Stimulated activated naive CD8-positive, alpha-beta T cell treated with anti-CD3 and anti-CD28 coated beads, Interleukin-15, Interleukin-2, amounts not matched to agents 100 U/mL and 50 U/mL, for 24 hours (primary cell): ENCODE measurements around the gene NR2F2.
A peak's percentile ranks its signal among the peaks of the same experiment; 100 is the strongest.

Experiments used
- ATAC-seq: fragments of 150-1000 bp; cut with Tn5 transposase; one replicate; pipeline ENCODE4 v1.10.0; 2021
- DNase-seq: peaks from one replicate; pipeline ENCODE4 v3.0.0; 2021

NR2F2 gene

DNA sequence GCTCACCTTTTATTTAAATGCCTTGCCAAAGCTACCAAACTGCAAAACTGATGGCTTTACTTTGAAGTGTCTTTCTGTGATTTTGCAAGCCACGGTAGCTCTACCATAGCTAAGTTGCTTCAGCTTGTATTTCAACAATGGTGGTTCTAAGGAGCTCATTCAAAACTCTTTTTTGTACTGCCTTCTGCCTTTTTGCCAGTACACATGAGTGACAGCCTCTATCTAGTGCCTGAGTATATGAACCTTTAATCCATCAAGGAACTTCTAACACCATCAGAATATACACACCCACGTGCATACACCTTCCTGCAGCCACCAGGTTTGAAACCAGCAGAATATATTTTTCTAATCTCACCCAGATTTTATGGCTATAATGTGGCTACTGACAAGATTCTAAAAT, 10.4 kb upstream of the NR2F2 start:
- no peak for ATAC-seq
- DNase-seq, result no peak

DNA sequence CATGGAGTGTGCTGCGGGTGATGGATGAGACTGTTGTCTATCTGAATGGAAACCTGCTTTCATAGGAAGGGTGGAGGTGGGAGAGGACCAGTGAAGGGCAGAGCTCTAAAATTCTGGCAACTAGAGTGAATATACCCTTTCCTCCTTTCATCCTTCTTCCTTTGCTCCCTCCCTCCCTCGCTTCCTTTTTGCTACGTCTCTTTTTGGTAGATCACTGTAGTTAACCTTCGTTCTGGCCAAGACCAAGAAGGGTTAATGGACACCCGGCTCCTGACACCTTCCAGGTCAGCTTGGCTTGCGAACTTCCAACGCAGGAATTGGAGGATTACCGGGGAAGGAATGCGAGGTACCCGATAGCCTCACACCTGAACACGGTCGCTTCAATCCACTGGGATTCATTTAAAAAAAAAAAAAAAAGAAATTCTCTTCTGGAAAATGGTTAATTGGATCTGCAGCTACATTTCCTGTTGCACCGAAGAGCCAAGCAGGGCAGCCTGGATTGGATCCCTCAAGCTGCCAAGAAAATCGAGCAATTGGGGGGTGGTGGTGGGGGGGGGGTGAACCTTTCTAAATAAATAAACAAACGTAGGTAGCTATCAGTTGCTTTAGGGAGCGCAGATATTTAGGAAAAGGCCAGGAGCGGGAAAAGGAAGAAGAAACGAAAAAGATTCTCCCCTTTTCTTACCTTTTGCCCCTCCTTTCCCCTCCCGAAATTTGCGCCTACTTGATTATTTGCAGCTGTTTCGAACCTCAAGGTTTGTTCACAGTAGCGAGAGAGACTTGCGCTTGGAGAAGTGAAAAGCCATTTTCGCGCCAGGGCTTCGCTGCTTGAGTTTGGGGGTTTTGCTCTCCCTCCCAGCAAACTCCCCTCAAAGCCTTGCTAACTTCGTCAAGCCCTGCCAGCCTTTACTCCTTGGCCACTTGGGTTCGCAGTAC, 9.5 kb upstream of the NR2F2 start:
- ATAC-seq (no peak), DNase-seq (no peak)

DNA sequence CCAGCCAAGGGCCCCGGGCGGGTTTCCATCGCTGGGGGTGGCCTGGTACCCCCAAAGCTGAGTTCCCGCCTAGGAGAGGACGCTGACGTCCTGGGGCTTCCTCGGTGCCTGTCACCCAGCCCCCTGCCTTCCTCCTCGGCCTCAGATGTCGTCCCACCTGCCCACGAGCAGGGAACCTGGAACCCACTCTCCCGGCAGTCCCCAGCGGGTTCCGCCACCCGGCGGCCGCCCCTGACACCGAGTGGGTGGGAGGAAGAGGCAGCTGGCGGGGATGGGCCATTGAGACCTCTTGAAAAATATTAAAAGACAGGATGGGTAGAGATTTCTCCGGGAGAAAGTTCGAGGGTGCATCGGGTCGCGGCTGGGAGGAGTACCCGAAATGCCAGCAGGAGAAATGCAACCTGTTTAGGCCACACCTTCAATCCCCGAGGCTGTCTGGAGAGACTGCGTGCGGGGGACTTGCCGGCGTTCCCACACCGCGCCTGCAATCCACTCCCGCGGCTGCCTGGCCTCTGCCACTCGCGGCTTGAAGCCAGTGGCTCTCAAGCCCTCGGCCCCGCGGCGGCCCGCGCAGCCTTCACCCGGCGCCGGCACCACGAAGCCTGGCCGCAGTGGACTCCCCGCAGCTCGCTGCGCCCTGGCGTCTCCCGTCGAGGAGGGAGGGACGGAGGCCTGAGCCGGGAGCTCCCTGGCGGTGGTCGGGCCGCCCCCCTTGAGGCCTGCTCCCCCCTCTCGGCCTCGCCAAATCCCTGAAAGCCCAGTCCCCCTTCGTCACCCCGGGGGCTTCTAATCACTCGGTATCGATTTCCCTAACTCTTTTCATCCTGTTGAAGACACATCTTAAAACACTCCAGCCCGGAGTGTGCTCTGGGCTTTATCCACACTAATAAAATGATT, 8.6 kb upstream of the NR2F2 start:
- ATAC-seq (no peak), DNase-seq (no peak)

DNA sequence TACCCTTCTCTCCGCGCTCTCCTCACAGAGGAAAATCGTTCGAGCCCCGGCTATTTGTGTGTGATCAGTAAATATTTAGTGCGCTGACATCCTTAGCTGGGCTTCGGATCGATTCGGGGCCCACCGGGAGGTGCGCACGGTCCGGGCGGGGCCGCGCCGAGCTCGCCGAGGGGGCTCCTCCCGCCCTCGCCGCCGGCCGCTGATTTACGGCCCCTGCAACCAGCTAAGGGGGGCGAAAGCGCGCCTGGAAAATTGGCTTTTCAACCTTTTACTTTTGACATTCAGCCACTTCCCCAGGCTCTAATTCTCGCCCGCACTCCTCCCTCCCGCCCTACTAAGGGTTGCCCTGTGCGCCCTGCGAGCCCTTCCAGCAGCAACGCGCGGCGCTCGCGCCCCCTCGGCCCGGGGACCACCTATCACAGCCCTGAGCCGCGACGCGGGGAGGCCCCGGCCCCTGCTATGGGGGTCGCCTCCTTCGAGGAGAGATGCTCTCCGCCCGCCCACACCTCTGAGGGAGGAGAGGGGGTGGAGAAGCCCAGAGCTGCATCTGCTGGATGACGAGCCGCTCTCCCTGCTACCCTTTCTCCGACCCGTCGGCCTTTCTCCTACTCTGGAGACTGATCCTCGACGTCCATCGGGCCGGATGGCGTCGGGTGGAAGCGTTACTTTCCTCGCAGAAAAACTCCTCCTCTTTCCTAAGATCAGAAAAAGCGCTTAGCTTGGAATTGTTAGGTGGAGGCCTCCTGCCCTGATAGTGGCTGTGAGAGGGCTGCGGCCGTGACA, 7.8 kb upstream of the NR2F2 start:
- ATAC-seq (no peak), DNase-seq (no peak)

DNA sequence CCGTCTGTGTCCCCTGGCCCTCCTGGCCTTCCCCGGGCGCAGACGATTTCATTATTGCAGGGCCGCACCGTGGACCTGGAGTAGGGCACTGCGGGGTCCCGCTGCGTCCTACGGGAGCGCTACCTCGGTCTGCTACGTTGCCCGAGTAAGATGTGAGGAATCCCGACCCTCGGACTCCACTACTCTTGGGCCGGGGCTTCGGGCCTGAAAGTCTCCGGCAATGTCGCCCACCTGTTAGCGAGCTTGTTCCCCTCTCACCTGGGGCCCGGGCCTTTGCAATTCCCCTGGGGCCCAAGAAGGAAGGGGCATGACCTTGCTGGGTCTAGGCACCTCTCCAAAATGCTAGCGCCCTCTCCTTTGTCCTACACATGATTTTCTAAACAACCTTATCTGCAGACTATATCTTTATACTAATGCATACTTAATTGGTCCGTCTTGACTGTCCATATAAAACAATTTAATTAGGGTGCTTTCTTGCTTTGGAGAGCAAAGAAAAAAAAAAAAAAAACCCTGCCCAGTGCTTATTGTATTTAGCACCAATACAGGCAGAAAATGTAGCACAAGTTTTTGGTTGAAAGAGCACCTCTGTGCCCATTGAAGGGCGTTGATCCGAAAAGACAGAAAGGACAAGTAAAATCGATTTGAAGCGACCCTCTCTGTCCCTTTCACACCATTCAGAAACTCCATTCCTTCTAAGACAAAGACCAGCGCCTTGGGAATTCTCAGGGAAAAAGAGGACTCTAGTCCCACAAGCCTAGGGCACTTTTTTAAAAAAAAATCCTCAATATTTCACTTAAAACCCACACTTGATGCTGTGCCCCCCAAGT, 7.0 kb upstream of the NR2F2 start:
- DNase-seq (no peak), ATAC-seq (no peak)

DNA sequence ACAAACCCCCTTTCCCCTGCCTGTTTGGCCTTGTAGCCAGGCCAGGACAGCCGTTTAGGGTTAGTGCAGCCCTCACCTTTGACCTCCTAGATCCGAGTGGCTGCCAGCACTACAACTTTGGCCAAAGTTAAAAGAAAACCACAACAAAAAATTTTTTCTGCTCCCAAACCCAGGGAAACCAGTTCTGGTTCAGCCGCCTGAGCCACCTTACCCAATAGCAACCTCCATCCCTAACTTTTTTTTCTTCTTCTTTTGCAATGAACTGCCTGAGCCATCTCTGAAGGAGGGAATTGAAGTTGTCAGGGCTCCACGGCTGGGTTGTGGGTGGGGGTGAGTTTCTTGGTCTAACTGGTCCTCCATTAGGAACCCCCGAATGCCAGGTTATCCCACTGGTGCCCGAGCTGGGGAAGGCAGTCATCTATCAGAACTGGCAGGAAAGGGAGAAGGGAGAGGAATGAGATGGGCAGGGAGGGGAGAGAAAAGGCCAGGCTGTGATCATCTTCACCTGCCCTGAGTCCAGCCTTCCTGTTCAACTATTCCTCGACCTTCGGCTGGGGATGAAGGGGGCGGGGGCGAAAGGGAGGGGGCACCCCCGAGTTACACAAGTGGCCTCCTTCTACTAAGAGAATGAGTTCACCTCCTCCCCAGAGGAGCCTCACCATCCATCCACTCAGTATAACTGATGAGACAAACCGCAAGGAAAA, 6.2 kb upstream of the NR2F2 start:
- ATAC-seq (no peak), DNase-seq (no peak)

DNA sequence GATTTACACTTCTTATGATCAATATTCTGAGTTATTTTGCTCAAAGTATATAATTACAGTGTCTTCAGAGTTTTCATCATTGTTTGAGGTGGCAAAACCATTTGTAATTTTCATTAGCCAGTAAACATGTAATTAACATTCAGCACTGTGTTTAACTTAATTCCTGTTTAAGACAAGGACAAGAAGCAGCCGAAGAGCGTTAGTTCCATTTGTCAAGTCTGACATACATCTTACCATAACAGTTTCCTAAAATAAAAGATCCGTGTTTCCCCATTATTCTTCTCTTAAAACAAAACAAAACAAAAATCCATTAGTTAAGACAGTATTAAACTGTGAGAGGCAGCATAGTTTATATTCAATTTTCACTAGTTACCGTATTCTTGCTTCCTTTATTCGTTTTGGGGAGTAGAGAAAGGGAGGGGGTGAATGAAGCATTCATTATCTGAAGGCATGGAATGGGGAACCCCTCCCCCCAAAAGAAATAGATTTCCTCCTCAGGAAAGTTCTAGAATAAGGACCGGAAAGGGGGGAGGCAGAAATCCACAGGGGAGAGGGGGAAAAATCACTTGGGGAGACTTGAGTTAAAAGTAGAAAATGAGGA, 5.5 kb upstream of the NR2F2 start:
- DNase-seq, result no peak
- no peak for ATAC-seq

DNA sequence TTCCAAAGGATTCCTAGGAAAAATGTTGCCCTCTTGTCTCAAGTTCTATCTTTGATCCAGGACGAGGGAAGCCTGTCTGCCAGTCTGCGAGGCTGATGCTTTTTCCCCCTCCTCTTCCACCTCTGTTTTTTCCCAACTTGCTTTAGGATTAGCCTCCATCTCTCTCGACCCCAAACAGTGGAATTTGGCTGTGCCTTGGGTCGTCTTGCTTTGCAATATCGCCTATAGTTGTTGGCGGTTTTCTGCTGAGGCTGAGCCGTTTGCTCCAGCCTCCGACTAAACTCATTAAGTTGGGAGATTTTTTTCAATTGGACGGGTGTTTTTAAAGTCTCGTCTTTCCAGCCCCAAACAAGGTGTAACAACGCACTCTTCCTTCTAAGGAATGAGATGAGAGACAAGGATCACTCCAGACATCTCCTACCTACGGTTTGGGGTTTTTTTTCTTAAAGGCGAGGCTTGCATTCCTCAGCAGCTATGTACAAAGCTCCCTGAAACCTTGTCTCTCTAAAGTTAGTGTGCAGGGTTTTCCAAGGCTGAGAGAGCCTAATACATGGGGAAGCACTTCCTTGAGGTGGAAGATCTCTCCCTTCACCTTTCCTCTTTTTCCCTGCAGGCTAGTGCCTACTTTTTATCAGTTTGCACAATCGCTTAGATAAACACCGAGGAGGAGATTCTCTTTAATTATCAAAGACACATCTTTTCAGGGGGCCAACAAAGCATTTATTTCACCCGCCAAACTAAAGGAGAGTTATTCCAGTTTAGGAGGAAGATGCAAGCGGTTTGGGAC, 4.8 kb upstream of the NR2F2 start:
- ATAC-seq, result no peak
- no peak for DNase-seq

DNA sequence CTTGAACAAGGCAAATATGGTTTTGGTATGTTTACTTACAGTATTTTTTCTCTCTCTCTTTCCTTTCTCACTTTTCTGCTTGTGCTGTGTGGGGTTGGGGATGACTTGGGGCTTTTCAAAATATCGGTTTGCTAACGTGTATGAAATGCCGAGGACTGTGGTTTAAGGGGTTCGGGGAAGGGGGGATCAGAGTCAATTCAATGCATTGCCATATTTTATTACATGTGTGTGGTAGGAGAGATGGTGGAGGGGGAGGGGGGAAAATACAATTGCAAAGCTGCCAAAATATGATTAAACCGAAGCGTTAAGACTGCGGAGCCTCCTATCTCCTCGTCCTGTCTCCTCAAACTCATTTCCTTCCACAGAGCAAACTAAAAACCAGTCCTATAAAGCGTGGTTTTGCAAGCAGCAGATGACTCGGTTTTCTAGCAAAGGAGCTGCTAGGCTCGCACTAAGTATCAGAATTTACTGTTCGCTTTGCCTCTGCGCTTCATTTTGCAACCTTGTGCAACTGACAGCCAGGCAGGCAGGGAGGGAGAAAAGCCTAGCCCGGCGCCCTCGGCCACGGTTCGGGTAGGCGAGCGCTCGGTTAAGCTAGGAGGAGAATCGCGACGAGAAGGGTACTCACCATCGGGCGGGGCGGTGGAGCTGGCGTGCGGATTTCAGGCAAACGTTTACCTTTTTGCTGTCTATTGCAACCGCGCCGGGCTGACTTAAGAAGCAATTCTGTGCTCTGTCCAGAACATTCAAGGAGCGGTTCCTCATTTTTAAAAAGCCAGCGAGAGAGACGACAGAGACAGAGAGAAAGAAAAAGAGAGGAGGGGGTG, 4.0 kb upstream of the NR2F2 start:
- ATAC-seq (no peak), DNase-seq (no peak)

DNA sequence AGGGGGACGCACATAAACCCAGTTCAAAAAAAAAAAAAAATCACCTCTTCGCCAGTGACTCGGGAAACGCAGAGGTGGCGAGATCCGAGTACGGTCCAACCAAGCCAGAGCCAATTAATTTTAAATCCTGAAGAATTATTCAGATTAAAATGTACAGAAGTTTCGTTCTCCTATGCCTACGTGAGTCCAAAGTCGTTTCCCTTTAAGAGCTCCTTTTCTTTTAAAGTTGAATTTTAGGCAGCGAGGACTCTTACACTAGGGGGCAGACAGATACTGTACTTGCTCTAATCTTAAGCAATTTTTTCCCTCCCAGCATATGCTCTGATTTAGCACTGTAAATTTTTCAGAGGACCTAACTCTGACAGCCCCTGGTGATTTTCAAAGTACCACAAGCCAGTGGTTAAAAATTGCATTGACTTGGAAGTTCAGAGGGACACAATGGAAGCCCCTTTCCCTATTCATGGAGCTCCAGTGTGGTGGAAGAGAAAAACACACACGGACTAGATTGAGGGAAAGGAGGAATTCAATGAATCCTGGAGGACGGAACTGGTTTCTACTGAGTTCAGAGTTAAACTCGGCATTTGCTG, 3.3 kb upstream of the NR2F2 start:
- no peak for ATAC-seq
- DNase-seq, result no peak

DNA sequence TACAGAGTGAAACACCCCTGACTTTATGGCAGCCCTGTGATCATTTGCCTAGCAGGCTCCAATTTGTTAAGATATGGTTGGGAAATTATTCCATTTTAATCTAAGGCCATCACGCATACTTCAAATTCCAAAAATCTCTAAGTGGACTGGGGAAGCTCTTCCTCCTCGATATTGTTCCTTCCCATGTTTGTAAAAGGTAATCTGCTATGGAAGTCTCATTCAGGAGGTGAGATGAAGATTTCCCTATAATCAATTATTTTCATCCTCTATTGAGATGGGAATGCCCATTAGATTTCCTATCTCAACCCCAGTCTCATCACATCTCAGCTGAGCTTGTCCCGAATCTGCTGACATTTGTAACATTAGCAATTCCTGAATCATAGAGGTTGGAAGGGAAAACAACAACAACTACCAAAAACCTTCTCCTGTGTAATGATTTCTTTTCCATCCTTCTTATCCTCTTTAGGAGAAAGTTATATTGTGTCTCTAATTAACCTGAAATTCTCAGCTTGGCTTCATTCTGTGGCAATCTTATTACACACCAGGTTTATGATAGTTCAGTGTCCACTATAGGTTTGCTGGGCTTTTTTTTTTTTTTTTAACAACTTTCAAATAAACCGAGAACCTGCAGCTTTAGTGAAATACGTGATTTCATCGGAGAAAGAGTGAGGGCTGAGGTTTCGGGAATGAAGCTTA, 2.2 kb upstream of the NR2F2 start:
- ATAC-seq (no peak), DNase-seq (no peak)

DNA sequence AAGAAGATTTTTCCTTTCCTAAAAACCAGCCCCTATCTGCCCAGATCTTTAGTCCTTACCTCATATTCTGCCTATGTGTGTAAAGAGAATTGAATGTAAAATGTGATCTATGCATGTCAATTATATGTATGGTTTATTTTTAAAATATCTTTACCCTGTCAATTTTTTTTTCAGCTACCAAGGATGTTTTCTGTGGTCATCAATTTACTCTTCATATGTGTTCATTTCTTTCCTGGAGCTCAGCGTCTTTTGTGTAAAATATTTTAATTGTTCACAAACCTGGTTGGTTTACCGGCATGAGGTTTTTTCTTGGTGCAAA, 1.7 kb upstream of the NR2F2 start:
- ATAC-seq (no peak), DNase-seq (no peak)

DNA sequence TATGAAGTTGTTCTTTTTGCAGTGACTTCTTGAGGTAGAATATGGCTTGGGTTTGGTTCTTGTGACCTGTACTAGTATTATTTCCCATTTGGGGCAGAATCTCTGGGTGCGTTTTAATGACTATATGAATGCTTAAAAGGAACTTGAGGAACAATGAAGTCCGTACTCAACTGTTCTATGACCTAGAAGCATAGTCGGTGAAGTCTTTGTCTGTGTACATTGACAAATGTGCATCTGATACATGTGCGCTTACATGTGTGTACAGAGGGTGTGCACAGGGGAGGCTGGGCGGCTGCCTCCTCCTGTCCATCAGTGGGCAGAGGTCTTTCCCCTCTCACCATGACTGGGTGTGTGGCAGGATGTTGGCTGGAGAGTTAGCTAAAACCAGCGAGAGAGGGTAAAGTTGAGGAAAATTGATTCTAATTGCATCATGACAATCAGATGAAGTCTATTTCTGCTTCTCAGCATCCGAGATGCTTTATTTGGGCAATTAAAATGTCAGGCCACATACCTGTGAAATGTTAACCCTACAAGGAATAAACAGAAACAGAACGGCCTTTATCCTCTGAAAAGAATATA, 1.0 kb upstream of the NR2F2 start:
- DNase-seq, result no peak
- no peak for ATAC-seq

DNA sequence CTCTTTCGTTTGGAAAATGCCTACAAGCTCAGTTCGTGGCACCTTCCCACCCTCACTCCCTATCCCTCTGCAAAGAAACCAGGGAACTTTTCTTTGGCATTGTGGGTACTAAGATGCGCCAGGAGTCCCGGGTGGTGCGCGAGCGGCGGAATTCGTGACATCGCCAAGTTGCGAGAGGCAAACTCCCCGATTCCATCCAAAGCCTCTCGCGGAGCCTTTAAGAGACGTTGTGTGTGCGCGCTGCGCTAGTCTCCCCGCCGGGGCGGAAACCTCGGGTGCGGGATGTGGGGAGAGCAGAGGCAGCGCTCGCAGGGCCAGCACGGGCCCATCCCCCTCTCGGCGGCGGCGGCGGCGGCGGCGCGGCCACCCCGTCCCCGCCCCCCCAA, 443 bp upstream of the NR2F2 start:
- DNase-seq (no peak), ATAC-seq (peak; percentile 22)

DNA sequence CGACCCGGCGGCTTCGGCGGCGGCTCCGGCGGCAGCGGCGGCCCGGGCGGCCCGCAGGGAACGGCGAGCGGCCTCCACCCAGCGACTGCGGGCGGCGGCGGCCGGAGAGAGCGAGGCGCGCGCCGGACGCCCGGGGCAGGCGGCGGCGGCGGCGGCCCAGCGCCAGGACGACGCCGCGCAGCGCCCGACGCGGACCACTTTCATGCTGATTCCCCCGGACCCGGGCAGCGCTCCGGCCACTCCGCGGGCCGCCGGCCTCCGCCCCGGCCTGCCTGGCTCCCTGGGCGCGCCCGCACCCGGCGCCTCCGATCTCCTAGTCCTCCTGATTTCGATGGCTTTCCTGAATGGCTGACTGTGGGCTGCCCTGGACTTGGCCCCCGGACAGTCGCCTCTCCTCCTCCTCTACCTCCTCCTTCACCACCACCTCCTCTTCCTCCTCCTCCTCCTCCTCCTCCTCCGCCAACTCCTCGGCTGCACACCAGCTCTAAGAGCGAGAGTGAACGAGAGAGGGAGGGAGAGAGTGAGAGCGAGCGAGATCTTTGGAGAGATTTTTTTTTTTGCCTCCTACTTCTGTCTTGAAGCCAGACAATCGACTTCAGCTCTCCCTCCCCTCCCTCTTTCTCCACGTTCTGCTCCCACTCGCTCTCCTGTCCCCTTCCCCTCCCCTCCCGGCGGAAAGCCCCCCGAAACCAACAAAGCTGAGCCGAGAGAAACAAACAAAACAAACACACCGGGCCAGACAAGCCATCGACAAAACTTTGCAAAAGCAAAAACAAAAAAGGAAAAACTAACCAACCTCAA, 844 bp downstream of the NR2F2 start:
- no peak for ATAC-seq
- no peak for DNase-seq

DNA sequence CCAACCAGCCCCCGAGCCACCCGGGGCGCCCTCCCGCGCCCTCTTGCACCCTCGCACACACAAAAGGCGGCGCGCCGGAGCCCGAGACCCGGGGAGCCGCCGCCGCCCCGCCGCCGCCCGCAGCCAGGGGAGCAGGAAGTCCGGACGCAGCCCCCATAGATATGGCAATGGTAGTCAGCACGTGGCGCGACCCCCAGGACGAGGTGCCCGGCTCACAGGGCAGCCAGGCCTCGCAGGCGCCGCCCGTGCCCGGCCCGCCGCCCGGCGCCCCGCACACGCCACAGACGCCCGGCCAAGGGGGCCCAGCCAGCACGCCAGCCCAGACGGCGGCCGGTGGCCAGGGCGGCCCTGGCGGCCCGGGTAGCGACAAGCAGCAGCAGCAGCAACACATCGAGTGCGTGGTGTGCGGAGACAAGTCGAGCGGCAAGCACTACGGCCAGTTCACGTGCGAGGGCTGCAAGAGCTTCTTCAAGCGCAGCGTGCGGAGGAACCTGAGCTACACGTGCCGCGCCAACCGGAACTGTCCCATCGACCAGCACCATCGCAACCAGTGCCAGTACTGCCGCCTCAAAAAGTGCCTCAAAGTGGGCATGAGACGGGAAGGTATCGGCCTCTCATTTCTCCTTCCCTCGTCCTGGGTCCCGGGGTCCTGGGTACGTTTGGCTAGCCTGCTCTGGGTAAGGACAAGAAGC, 1.6 kb downstream of the NR2F2 start:
- ATAC-seq (no peak), DNase-seq (no peak)
